GM18867 (cell line): ENCODE data around the gene PLAAT3.
"Not testable (repeated sequence)": the region's sequence is repeated elsewhere in the genome, so short reads cannot be mapped to it uniquely, and the experiment has no call there.

Source experiments
- ATAC-seq: cut with Tn5 transposase; IDR thresholded peaks from one replicate; pipeline ENCODE4 v1.9.1; 2021; ENCODE audit warnings: mild to moderate bottlenecking, moderate library complexity; ENCODE audit not compliant: unreplicated experiment

The PLAAT3 gene

DNA sequence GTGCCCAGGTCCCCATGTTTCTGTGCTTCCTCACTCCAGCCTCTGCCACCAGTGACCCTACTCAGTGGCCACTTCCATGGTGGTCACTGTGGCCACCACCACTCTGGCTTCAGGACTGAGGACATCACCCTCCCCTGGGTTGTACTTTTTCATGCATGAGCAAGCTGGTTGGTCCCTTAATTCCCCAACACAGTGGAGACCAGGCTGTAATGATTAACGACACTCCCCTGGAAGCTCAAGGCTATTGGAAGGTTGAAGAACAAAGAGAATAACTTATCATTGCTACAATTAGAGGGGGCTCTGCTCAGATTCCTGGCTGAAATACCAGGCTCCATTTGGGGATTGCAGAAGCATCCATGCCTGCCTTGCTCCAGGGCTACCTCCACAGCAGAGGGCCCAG lies 67.2 kb downstream of the PLAAT3 start:
- ATAC-seq: no peak

- ATAC-seq: no peak
These were observed 70.5 kb downstream of the PLAAT3 start for GRCh38 chr11:63543711-63544110.

- not testable (repeated sequence) for ATAC-seq
These were observed 71.7 kb downstream of the PLAAT3 start for GRCh38 chr11:63542506-63542905.

DNA sequence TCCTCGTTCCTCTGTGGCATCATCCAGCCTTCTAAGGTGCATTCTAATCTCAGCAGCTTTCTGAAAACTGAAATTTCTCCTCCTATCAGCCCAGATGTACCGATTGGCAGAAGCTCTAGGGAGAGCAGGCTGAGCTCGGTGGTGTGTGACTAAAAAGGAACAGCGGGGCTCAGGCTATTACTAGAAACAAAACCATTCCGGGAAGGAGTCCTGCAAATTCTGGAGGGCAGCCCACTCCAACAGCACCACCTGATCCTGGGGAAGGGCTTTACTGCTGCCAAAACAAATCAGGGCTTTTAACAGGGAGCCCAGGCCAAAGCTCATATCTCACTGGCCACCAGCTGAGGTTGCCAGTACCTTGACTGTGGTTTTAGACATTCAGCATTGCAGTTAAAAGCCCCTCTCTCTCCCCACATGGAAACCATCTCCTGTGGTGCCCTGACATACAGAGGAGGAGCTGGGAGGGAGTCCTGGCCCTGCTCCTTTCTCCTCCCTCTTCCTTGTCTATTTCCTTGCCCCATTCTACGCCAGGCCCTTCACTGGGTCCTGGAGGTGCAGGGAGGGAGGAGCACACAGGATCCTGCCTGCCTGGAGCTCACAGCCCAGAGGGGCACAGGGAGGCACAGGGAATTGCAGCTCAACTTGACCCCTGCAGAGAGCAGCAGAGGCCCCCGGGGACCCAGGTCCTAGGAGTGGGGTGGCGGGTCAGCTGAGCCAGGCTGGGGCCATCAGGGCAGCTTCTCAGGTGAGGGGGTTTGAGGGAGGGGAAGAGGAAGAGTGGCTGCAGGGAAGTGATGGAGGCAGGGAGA lies 76.7 kb downstream of the PLAAT3 start:
- ATAC-seq: no peak

DNA sequence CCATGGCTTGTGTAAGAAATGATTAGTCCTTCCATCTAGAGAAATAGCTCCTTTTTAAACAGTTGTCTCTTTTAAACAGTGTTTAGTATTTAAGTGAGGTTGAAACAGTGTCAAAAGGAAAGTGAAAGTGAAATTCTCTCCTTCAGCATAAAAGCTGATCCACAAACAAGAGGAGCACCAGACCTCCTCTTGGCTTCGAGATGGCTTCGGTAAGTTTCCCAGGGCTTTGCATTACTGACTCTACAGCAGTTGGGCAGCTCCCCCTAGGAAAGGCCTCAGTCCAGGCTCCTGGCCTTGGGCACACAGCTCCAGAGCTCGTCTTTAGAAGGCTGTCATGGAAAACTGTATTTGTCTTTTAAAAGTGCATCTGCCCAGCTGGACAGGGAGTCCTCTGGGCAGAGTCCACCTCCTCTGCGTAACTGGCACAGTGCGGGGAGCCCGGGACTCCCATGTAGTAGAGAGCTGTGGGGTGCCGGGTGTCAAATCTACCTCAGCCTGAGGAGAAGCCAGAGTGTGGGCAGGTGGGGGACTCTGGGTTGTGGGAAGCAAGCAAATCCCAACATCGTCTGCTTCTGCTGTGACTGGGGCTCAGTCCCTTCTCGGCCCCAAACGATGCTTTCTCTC lies 77.5 kb downstream of the PLAAT3 start, which contains the start of gene PLAAT4:
PLAAT4 (plus strand) TSS at position 140 of the 624 bp plus-strand sequence; CDS start at position 201, 61 bp downstream.
- peak; percentile 40 for ATAC-seq

DNA sequence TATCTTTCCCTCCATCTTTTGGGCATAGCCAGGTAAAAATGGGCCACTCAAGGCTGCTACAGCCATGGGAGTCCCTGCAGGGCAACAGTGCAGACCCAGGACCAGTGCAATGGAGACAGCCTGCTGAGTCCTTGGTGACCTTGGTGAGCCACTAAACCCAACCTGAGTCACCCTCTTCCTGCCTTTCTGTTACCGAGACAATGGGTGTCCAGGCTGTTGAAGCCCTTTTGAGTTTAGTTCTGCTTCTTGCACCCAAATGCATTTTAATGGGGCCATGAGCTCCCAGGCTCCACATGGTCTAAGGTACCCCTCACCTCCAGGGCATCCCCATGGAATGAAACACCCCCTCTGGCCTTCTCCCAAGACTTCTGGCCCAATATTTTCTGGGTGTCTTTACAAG lies 78.5 kb downstream of the PLAAT3 start:
- ATAC-seq: no peak

- ATAC-seq: peak; percentile 40
These were observed 79.3 kb downstream of the PLAAT3 start for GRCh38 chr11:63534895-63535461.

- ATAC-seq: no peak
These were observed 80.2 kb downstream of the PLAAT3 start for GRCh38 chr11:63534076-63534475.

GRCh38 chr11:63532799-63533475 lies 81.3 kb downstream of the PLAAT3 start:
- no peak for ATAC-seq

GRCh38 chr11:63532117-63532516 lies 82.1 kb downstream of the PLAAT3 start:
- no peak for ATAC-seq

GRCh38 chr11:63531074-63531792 lies 83.0 kb downstream of the PLAAT3 start:
- peak; percentile 81 for ATAC-seq

DNA sequence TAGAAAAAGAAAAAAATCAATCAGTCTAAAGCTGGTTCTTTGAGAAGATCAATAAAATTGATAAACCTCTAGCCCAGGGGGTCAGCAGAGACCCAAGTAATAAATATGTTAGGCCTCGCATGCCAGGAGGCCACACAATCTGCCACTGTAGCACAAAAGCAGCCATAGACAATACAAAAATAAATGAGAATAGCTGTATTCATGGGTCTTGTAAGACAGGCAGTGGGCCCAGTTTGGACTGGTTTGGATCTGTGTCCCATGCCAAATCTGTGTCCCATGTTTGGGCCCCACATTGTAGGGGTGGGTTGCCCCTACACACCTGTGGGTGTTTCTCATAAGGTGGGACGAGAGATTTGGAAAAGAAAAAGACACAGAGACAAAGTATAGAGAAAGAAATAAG lies 84.2 kb downstream of the PLAAT3 start:
- no peak for ATAC-seq

DNA sequence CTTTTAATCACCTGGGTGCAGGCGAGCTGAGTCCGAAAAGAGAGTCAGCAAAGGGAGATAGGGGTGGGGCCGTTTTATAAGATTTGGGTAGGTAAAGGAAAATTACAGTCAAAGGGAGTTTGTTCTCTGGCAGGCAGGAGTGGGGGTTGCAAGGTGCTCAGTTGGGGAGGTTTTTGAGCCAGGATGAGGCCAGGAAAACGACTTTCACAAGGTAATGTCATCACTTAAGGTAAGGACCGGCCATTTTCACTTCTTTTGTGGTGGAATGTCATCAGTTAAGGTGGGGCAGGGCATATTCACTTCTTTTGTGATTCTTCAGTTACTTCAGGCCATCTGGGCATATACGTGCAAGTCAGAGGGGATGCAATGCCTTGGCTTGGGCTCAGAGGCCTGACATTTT lies 84.9 kb downstream of the PLAAT3 start:
- ATAC-seq: not testable (repeated sequence)

- ATAC-seq: not testable (repeated sequence)
These were observed 85.4 kb downstream of the PLAAT3 start for GRCh38 chr11:63528729-63529278.

- ATAC-seq: not testable (repeated sequence)
These were observed 86.1 kb downstream of the PLAAT3 start for GRCh38 chr11:63528156-63528555.

DNA sequence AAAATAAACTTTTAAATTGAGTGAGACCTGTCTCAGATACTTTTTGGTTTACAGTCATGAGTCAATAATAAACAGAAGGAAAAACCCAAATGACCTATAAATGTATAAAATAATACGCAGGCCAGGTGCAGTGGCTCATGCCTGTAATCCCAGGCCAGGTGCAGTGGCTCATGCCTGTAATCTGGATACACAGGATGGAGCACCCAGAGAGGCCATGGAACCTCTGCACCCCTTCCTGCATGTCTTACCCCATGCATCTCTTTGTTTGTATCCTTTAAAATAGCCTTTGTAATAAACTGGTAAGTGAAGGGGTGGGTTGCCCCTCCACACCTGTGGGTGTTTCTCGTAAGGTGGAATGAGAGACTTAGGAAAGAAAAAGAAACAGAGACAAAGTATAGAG lies 86.6 kb downstream of the PLAAT3 start:
- ATAC-seq: no peak
